ENCODE measurements around the gene SLC2A3. TPM values are rescaled to one million over a fixed set of nuclear protein-coding genes. Genes with fewer than 3 reads are reported as not detected.

SLC2A3 gene
- total RNA-seq, 1 donor from 2014 or later: 548 TPM

GRCh38 chr12:7879246-7879645, 56.7 kb downstream of the SLC2A3 start:
- Mint-ChIP-seq H3K4me3 (no peak overlapping the region), H3K27ac (no peak overlapping the region), H3K9me3 (peaks cover 6% of the 10 kb centered on the region), H3K27me3 (ENCODE audit: insufficient read depth, low read depth) (peaks cover 4% of the 10 kb centered on the region), H3K4me1 (peaks cover 4% of the 10 kb centered on the region), H3K36me3 (peaks cover 4% of the 10 kb centered on the region)
- Histone ChIP-seq H3K4me3 (no peak overlapping the region), H3F3A (ENCODE audit: low read depth) (peaks cover 6% of the 10 kb centered on the region), H3K27me3 (no peaks in the 10 kb centered on the region), H3K27ac (no peak overlapping the region), H2AFZ (replicated peaks) (no peak overlapping the region), H3K9ac (no peak overlapping the region), H3K4me1 (no peaks in the 10 kb centered on the region), H3K4me2 (no peak overlapping the region), H3K9me3 (ENCODE audit: low read depth) (no peaks in the 10 kb centered on the region), H4K20me1 (ENCODE audit: low read depth) (no peaks in the 10 kb centered on the region), H3K36me3 (no peaks in the 10 kb centered on the region), H3K79me2 (ENCODE audit: low read depth) (no peaks in the 10 kb centered on the region)
- TF ChIP-seq EZH2phosphoT487 (IDR thresholded peaks at IDR 0.05) (no peak), EZH2 (IDR thresholded peaks at IDR 0.05) (no peak), CTCF (IDR thresholded peaks at IDR 0.05) (no peak)
- no peak for DNase-seq (ENCODE audit: low spot score)

- Mint-ChIP-seq H3K27ac (no peak overlapping the region), H3K27me3 (ENCODE audit: insufficient read depth, low read depth) (peaks cover 4% of the 10 kb centered on the region), H3K36me3 (peaks cover 5% of the 10 kb centered on the region), H3K9me3 (peaks cover 11% of the 10 kb centered on the region), H3K4me3 (no peak overlapping the region), H3K4me1 (peaks cover 4% of the 10 kb centered on the region)
- Histone ChIP-seq H3K9ac (no peak overlapping the region), H3F3A (ENCODE audit: low read depth) (peaks cover 9% of the 10 kb centered on the region), H3K27me3 (no peaks in the 10 kb centered on the region), H3K79me2 (ENCODE audit: low read depth) (no peaks in the 10 kb centered on the region), H3K9me3 (ENCODE audit: low read depth) (no peaks in the 10 kb centered on the region), H3K27ac (no peak overlapping the region), H3K4me2 (no peak overlapping the region), H4K20me1 (ENCODE audit: low read depth) (no peaks in the 10 kb centered on the region), H3K4me1 (no peaks in the 10 kb centered on the region), H2AFZ (replicated peaks) (no peak overlapping the region), H3K36me3 (no peaks in the 10 kb centered on the region), H3K4me3 (no peak overlapping the region)
- DNase-seq (ENCODE audit: low spot score): no peak
- no peak for TF ChIP-seq EZH2phosphoT487 (IDR thresholded peaks at IDR 0.05)
- TF ChIP-seq CTCF (IDR thresholded peaks at IDR 0.05): no peak
- TF ChIP-seq EZH2 (IDR thresholded peaks at IDR 0.05): no peak
Measured at GRCh38 chr12:7877420-7877819, 58.6 kb downstream of the SLC2A3 start.

GRCh38 chr12:7872566-7873319, 63.2 kb downstream of the SLC2A3 start, which contains the start of gene SLC2A14:
Gene SLC2A14, minus strand, starts transcription at chr12:7872915. Its CDS starts 3,035 bp downstream, at chr12:7869880.
- Mint-ChIP-seq H3K9me3 (peaks cover 5% of the 10 kb centered on the region), H3K36me3 (peaks cover 2% of the 10 kb centered on the region), H3K4me3 (no peak within 1 kb of the TSS), H3K27me3 (ENCODE audit: insufficient read depth, low read depth) (no peaks in the 10 kb centered on the region), H3K4me1 (no peaks in the 10 kb centered on the region), H3K27ac (no peak within 1 kb of the TSS)
- H3K4me1 ChIP-seq: no peaks in the 10 kb centered on the region
- no peak within 1 kb of the TSS for H2AFZ ChIP-seq (replicated peaks)
- no peak within 1 kb of the TSS for H3K4me2 ChIP-seq
- TF ChIP-seq CTCF (IDR thresholded peaks at IDR 0.05) (no peak), EZH2phosphoT487 (IDR thresholded peaks at IDR 0.05) (no peak), EZH2 (IDR thresholded peaks at IDR 0.05) (no peak)
- H3K4me3 ChIP-seq: no peak within 1 kb of the TSS
- no peaks in the 10 kb centered on the region for H3K9me3 ChIP-seq (ENCODE audit: low read depth)
- H3K9ac ChIP-seq: no peak within 1 kb of the TSS
- no peaks in the 10 kb centered on the region for H4K20me1 ChIP-seq (ENCODE audit: low read depth)
- DNase-seq (ENCODE audit: low spot score): no peak
- no peak within 1 kb of the TSS for H3K27ac ChIP-seq
- peaks cover 9% of the 10 kb centered on the region for H3F3A ChIP-seq (ENCODE audit: low read depth)
- no peaks in the 10 kb centered on the region for H3K79me2 ChIP-seq (ENCODE audit: low read depth)
- H3K36me3 ChIP-seq: no peaks in the 10 kb centered on the region
- no peaks in the 10 kb centered on the region for H3K27me3 ChIP-seq

All from neural progenitor cell (in vitro differentiated cells).